ENCODE results near the gene DIP2B. TPM values are rescaled to one million over a fixed set of nuclear protein-coding genes. Genes with fewer than 3 reads are reported as not detected.

DIP2B gene
- total RNA-seq, 2 experiments from 2014 or later = 29.5 to 30.0 TPM

GRCh38 chr12:50775251-50775650 is 270.5 kb downstream of the DIP2B start:
- H3K9me3 Mint-ChIP-seq = no peaks in the 10 kb centered on the region
- H3K4me1 Mint-ChIP-seq (ENCODE audit: low read depth) = peaks cover 47% of the 10 kb centered on the region
- DNase-seq (no peak), ATAC-seq (ENCODE audit: poor library complexity) (no peak)
- Histone ChIP-seq H3K4me3 (ENCODE audit: low read length) (no peak overlapping the region), H3K27me3 (ENCODE audit: control insufficient read depth in 1 of 2, insufficient read depth in 2 of 2, low read length in 2 of 2) (no peaks in the 10 kb centered on the region), H3K27ac (ENCODE audit: low read depth in 1 of 2, low read length in 2 of 2) (no peak overlapping the region), H3K36me3 (ENCODE audit: insufficient read depth, low read length) (peaks cover 8% of the 10 kb centered on the region), H3K9me3 (ENCODE audit: control insufficient read depth in 1 of 2, insufficient read depth in 1 of 2, low read length in 2 of 2) (no peaks in the 10 kb centered on the region), H3K4me1 (ENCODE audit: insufficient read depth, low read length) (peaks cover 11% of the 10 kb centered on the region)
- H3K27me3 Mint-ChIP-seq = no peaks in the 10 kb centered on the region
- peaks cover 49% of the 10 kb centered on the region for H3K36me3 Mint-ChIP-seq (ENCODE audit: low read depth)
- ChIA-PET POLR2A (no interaction called here), CTCF (interaction anchor here (2.2 kb wide), 1 partner anchor 11 kb away, joined by 12 read pairs; the partner anchor contains the start of gene ATF1)
- H3K4me3 Mint-ChIP-seq = no peak overlapping the region
- no peak overlapping the region for H3K27ac Mint-ChIP-seq
- TF ChIP-seq CTCF (IDR thresholded peaks at IDR 0.05) = no peak
- intact Hi-C loops (cut with DNase I, micrococcal nuclease) = no loop called here

GRCh38 chr12:50776749-50777728 is 272.3 kb downstream of the DIP2B start:
- DNase-seq (no peak), ATAC-seq (ENCODE audit: poor library complexity) (no peak)
- Mint-ChIP-seq H3K36me3 (ENCODE audit: low read depth) (peaks cover 40% of the 10 kb centered on the region), H3K27me3 (no peaks in the 10 kb centered on the region), H3K4me3 (no peak overlapping the region), H3K4me1 (ENCODE audit: low read depth) (peaks cover 37% of the 10 kb centered on the region), H3K27ac (no peak overlapping the region), H3K9me3 (no peaks in the 10 kb centered on the region)
- Histone ChIP-seq H3K4me3 (ENCODE audit: low read length) (no peak overlapping the region), H3K9me3 (ENCODE audit: control insufficient read depth in 1 of 2, insufficient read depth in 1 of 2, low read length in 2 of 2) (no peaks in the 10 kb centered on the region), H3K27ac (ENCODE audit: low read depth in 1 of 2, low read length in 2 of 2) (no peak overlapping the region), H3K4me1 (ENCODE audit: insufficient read depth, low read length) (peaks cover 11% of the 10 kb centered on the region), H3K36me3 (ENCODE audit: insufficient read depth, low read length) (peaks cover 13% of the 10 kb centered on the region), H3K27me3 (ENCODE audit: control insufficient read depth in 1 of 2, insufficient read depth in 2 of 2, low read length in 2 of 2) (no peaks in the 10 kb centered on the region)
- no peak for TF ChIP-seq CTCF (IDR thresholded peaks at IDR 0.05)
- intact Hi-C loops (cut with DNase I, micrococcal nuclease) = no loop called here
- CTCF ChIA-PET = interaction anchor here (1.3 kb wide), 1 partner anchor 12 kb away, joined by 4 read pairs; no protein-coding TSS in a partner anchor
- POLR2A ChIA-PET = interaction anchor here (1.0 to 1.2 kb wide), 2 partner anchors 10 to 12 kb away, joined by 4 to 7 read pairs; no protein-coding TSS in a partner anchor

- Histone ChIP-seq H3K4me1 (ENCODE audit: insufficient read depth, low read length) (peaks cover 13% of the 10 kb centered on the region), H3K4me3 (ENCODE audit: low read length) (no peak overlapping the region), H3K27me3 (ENCODE audit: control insufficient read depth in 1 of 2, insufficient read depth in 2 of 2, low read length in 2 of 2) (no peaks in the 10 kb centered on the region), H3K27ac (ENCODE audit: low read depth in 1 of 2, low read length in 2 of 2) (no peak overlapping the region), H3K36me3 (ENCODE audit: insufficient read depth, low read length) (peaks cover 17% of the 10 kb centered on the region), H3K9me3 (ENCODE audit: control insufficient read depth in 1 of 2, insufficient read depth in 1 of 2, low read length in 2 of 2) (no peaks in the 10 kb centered on the region)
- Mint-ChIP-seq H3K9me3 (no peaks in the 10 kb centered on the region), H3K4me1 (ENCODE audit: low read depth) (peaks cover 29% of the 10 kb centered on the region), H3K36me3 (ENCODE audit: low read depth) (peaks cover 29% of the 10 kb centered on the region), H3K27ac (no peak overlapping the region), H3K27me3 (no peaks in the 10 kb centered on the region), H3K4me3 (no peak overlapping the region)
- ATAC-seq (ENCODE audit: poor library complexity) (no peak), DNase-seq (no peak)
- CTCF ChIA-PET = interaction anchor here (1.3 kb wide), 2 partner anchors 14 kb away, joined by 4 to 7 read pairs; no protein-coding TSS in a partner anchor
- intact Hi-C loops (cut with DNase I, micrococcal nuclease) = no loop called here
- POLR2A ChIA-PET = interaction anchor here (0.9 kb wide), 1 partner anchor 249 kb away, joined by 3 read pairs; no protein-coding TSS in a partner anchor
- no peak for TF ChIP-seq CTCF (IDR thresholded peaks at IDR 0.05)
Observed at GRCh38 chr12:50778663-50779590, 274.1 kb downstream of the DIP2B start.

Data from CD4-positive, alpha-beta T cell (primary cell).